Fibroblast of villous mesenchyme (primary cell): ENCODE results near the gene ISCA1. TPM values are rescaled to one million over a fixed set of nuclear protein-coding genes. Genes with fewer than 3 reads are reported as not detected.
"Not testable (repeated sequence)": the region's sequence is repeated elsewhere in the genome, so short reads cannot be mapped to it uniquely, and the experiment has no call there.

Source experiments
- DNase-seq: peaks from one replicate; pipeline ENCODE4 v3.0.0-alpha.2; 2010; ENCODE audit warnings: low read depth
- H3K4me3 ChIP-seq: 2 replicates; pipeline ENCODE4 v1.5.1; 2011; ENCODE audit warnings: low read depth, mild to moderate bottlenecking, low read length
- CTCF ChIP-seq: IDR thresholded peaks from 2 replicates; pipeline ENCODE4 v1.5.1; 2012; ENCODE audit warnings: low read depth, mild to moderate bottlenecking, low read length; ENCODE audit not compliant: insufficient read depth
- total RNA-seq: library from RNA; depleted of rRNA; stranded (reverse); fragments of >200 nt; gene quantifications from 2 replicates; pipeline ENCODE4 v1.2.3, GENCODE V29; 2012

ISCA1 gene
- total RNA-seq, 1 donor, result 45.3 TPM

GRCh38 chr9:86324308-86324707 is 42.0 kb upstream of the ISCA1 start:
- DNase-seq, result peak; percentile 63
- no peak for TF ChIP-seq CTCF
- no peak overlapping the region for H3K4me3 ChIP-seq

GRCh38 chr9:86322973-86323644 is 40.8 kb upstream of the ISCA1 start:
- H3K4me3 ChIP-seq, result no peak overlapping the region
- DNase-seq, result peak; percentile 92
- no peak for TF ChIP-seq CTCF

GRCh38 chr9:86321373-86321772 is 39.0 kb upstream of the ISCA1 start:
- peak; percentile 81 for DNase-seq
- H3K4me3 ChIP-seq, result no peak overlapping the region
- no peak for TF ChIP-seq CTCF

GRCh38 chr9:86318187-86318586 is 35.8 kb upstream of the ISCA1 start:
- no peak overlapping the region for H3K4me3 ChIP-seq
- DNase-seq, result no peak
- TF ChIP-seq CTCF, result no peak

GRCh38 chr9:86315078-86315477 is 32.7 kb upstream of the ISCA1 start:
- TF ChIP-seq CTCF, result no peak
- no peak overlapping the region for H3K4me3 ChIP-seq
- DNase-seq, result peak; percentile 48

GRCh38 chr9:86312959-86313358 is 30.6 kb upstream of the ISCA1 start:
- not testable (repeated sequence) for DNase-seq, H3K4me3 ChIP-seq

- DNase-seq, result no peak
- no peak for TF ChIP-seq CTCF
- no peak overlapping the region for H3K4me3 ChIP-seq
Measured at GRCh38 chr9:86308687-86309086, 26.3 kb upstream of the ISCA1 start.
